Naive thymus-derived CD8-positive, alpha-beta T cell (primary cell): ENCODE data around the gene PAQR7. TPM values are rescaled to one million over a fixed set of nuclear protein-coding genes. Genes with fewer than 3 reads are reported as not detected.

Source experiments
- ATAC-seq, 2 donors: fragments of 150-1000 bp; cut with Tn5 transposase in 1 of 2; sonication (Bioruptor Pico), chemical (Tn5 transposase) in 1 of 2; 1 replicate in 1 of 2; 2 replicates in 1 of 2; pipeline ENCODE4 v1.10.0; 2021; ENCODE audit warnings: mild to moderate bottlenecking in 2 of 2, moderate library complexity in 2 of 2
- POLR2A ChIA-PET: fragments of 350-600 bp; sonication (Branson Sonifier 250); formaldehyde crosslinking; loops from one replicate; lab custom pipeline; 2021; ENCODE audit warnings: antibody characterized with exemption; lab: Charles Lee
- DNase-seq, 10 donors: peaks; one replicate each; pipeline versions ENCODE4 v3.0.0 to v3.0.0-alpha.2; 2020 to 2022
- H3K27ac Mint-ChIP-seq, 10 donors: one replicate each; pipeline ENCODE4 v1.8.0; 2020 to 2022; ENCODE audit warnings: mild to moderate bottlenecking in 10 of 10, mixed read lengths in 10 of 10, moderate library complexity in 4 of 10, inconsistent platforms in 1 of 10
- H3K27me3 Mint-ChIP-seq, 5 donors: one replicate each; pipeline ENCODE4 v1.8.0; 2021 to 2022; ENCODE audit warnings: mixed read lengths in 5 of 5
- H3K36me3 Mint-ChIP-seq, 3 donors: one replicate each; pipeline ENCODE4 v1.8.0; 2020 to 2022; ENCODE audit warnings: mixed read lengths in 3 of 3, mild to moderate bottlenecking in 2 of 3, inconsistent platforms in 1 of 3
- H3K4me1 Mint-ChIP-seq, 4 donors: one replicate each; pipeline ENCODE4 v1.8.0; 2021 to 2022; ENCODE audit warnings: mixed read lengths in 4 of 4
- H3K4me3 Mint-ChIP-seq, 10 donors: one replicate each; pipeline ENCODE4 v1.8.0; 2020 to 2022; ENCODE audit warnings: mild to moderate bottlenecking in 10 of 10, mixed read lengths in 10 of 10, moderate library complexity in 6 of 10, inconsistent platforms in 1 of 10
- H3K9me3 Mint-ChIP-seq, 9 donors: one replicate each; pipeline ENCODE4 v1.8.0; 2020 to 2022; ENCODE audit warnings: mixed read lengths in 9 of 9, mild to moderate bottlenecking in 3 of 9, inconsistent platforms in 1 of 9, moderate library complexity in 1 of 9
- polyA plus RNA-seq, 3 donors: library from polyadenylated mRNA; unstranded; fragments of 300-500 nt; fragmentation: Illumina TruSeq; gene quantifications; one replicate each; pipeline ENCODE4 v1.2.3, GENCODE V29; 2021
- total RNA-seq, 8 experiments: library from RNA in 2 of 8; stranded (reverse) in 2 of 8; gene quantifications; one replicate each; pipeline ENCODE4 v1.2.3 and lab custom pipeline; 2021 to 2026

Gene PAQR7
- total and polyA plus RNA-seq, 5 experiments from 2014 or later = 0.08 to 6.5 (median 0.32) TPM

DNA sequence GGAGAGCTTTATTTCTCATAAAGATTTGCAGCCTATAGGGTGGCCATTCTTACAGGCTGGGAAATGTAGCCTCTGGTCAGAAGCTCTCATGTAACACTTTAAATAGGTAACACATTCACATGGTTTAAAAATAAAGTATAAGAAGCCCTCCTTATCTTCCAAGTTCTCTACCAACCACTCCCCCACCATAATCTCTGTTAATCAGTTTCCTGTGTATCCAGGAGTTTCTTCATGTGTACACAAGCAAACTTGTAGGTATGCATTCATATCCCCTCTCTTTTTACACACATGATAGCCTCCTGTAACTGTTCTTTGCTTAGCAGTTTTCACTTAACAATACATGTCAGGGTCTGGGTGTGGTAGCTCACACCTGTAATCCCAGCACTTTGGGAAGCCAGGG, 35.7 kb upstream of the PAQR7 start:
- POLR2A ChIA-PET = no interaction called here
- no peak overlapping the region for H3K27ac Mint-ChIP-seq
- H3K4me1 Mint-ChIP-seq = peaks cover 3 to 13% (median 6%) of the 10 kb centered on the region in 4 donors
- no peaks in the 10 kb centered on the region for H3K27me3 Mint-ChIP-seq
- ATAC-seq (no peak), DNase-seq (no peak)
- no peaks in the 10 kb centered on the region for H3K9me3 Mint-ChIP-seq
- no peak overlapping the region for H3K4me3 Mint-ChIP-seq
- H3K36me3 Mint-ChIP-seq = no peaks in the 10 kb centered on the region

DNA sequence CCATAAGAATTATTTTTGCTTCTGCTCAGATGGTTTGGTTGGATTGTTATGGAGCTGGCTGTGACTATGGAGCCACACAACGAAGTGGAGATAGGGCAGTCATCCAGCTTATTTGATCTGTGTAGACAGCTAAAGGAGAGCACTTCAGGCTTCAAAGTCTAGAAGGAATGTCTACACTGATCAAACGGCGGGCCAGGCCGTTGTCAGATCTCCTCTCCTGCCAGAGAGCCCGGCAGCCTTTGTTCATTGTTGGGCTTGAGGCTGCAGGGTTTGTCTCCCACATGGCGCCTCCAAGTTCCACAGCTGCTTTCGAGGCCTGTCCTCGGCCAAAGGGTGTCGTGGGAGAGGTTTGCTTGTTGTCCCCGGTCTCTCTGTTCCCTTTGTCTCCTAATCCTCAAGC, 33.5 kb upstream of the PAQR7 start:
- no peaks in the 10 kb centered on the region for H3K9me3 Mint-ChIP-seq
- ATAC-seq (no peak), DNase-seq (no peak)
- H3K27ac Mint-ChIP-seq = peak overlapping the region in 1 of 10 donors; percentile 7
- no peaks in the 10 kb centered on the region for H3K36me3 Mint-ChIP-seq
- no peaks in the 10 kb centered on the region for H3K27me3 Mint-ChIP-seq
- POLR2A ChIA-PET = interaction anchor here (0.5 to 1.2 kb wide), 4 partner anchors 9 to 320 kb away, joined by 4 to 6 read pairs (median 5); no protein-coding TSS in a partner anchor
- peaks cover 8 to 26% (median 17%) of the 10 kb centered on the region in 4 donors for H3K4me1 Mint-ChIP-seq
- H3K4me3 Mint-ChIP-seq = no peak overlapping the region

DNA sequence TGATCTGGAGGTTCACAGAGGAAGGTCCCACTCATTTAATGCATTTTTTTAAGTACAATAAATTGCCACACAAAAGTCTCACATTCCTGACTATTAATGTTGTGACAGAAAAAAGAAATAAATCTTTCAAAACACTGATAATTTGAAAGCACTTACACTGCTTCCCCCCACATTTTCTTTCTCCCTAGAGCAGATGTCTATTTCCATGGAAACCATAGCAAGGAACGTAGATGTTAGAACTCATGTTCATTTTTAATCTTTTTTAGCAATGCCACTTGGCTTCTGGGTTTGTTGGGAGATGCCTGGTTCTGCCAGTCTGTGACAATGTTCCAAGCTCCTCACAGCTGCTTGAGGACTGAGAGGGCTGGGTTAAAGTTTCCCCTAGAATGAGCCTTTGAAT, 32.7 kb upstream of the PAQR7 start:
- POLR2A ChIA-PET = interaction anchor here (0.6 to 1.5 kb wide), 4 partner anchors 14 to 463 kb away, joined by 3 to 6 read pairs (median 4); partner anchors contain the start of genes PAFAH2 and PAQR7
- DNase-seq (no peak), ATAC-seq (no peak)
- Mint-ChIP-seq H3K4me1 (peaks cover 8 to 26% (median 17%) of the 10 kb centered on the region in 4 donors), H3K4me3 (peak overlapping the region in 3 of 10 donors; percentile 14 to 29 (median 26)), H3K27ac (peak overlapping the region in 2 of 10 donors; percentile 17 to 19), H3K36me3 (no peaks in the 10 kb centered on the region), H3K9me3 (no peaks in the 10 kb centered on the region), H3K27me3 (no peaks in the 10 kb centered on the region)

DNA sequence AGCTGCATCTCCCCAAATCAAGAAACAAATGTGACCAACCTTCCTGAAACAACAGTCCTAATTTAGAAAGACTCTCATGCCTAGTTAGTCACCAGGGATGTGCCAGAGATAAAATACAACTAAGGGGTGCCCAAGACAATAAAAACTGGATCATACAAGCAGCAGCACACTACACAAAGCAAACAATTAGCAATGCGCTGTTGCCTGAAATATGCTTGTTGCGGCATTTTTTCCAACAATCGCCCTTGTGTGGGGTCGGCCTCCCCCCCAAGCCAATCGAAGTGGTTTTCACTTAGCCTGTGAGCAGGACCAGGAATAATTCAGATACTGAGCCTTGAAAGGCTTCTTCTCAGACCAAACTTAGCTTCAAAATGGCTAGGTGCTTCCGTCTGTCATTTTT, 32.1 kb upstream of the PAQR7 start:
- Mint-ChIP-seq H3K27me3 (no peaks in the 10 kb centered on the region), H3K36me3 (peaks cover 0 to 2% (median 2%) of the 10 kb centered on the region in 3 donors), H3K4me1 (peaks cover 8 to 26% (median 18%) of the 10 kb centered on the region in 4 donors), H3K4me3 (peak overlapping the region; percentile 46 to 96 (median 86)), H3K9me3 (no peaks in the 10 kb centered on the region), H3K27ac (peak overlapping the region in 9 of 10 donors; percentile 4 to 94 (median 70))
- no peak for DNase-seq
- no peak for ATAC-seq
- POLR2A ChIA-PET = interaction anchor here (0.8 to 1.5 kb wide), 4 partner anchors 16 to 326 kb away, joined by 3 to 4 read pairs (median 3); partner anchors contain the start of genes CEP85, PAFAH2 and PAQR7

DNA sequence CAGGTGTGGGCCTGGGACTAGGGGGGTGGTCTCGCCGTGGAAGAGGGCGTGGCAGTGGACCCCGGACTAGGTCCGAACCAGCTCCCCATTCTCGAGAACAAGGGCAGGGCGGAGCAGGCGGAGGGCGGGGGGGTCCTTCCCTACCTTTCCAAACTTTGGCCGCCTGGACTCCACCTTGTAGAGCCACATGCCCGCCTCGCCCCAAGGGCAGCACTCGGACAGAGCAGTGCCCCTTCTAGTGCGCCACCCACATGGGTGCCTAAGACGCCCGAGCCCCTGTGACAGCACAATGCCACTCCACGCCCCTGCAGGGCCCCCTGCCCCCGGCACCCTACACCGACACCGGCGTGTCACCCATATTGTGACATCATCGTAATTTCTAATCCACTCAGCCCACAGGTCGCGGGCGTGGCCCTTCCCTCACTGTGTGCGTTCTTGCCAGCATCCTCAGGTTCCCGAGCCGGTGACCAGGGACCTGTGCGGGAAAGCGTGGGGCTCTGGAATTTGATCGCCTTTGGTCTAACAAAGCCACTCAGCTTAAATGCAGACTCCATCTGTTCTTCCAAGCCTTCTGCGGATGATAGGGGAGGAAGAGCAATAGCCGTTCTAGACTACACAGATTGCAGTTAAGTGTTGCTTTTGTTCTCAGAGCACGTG, 31.3 kb upstream of the PAQR7 start:
- DNase-seq (peak in 8 of 10 donors; percentile 14 to 71 (median 28)), ATAC-seq (peak; percentile 12 to 13)
- H3K4me1 Mint-ChIP-seq = peaks cover 8 to 26% (median 19%) of the 10 kb centered on the region in 4 donors
- POLR2A ChIA-PET = interaction anchor here (0.8 to 4.3 kb wide), 6 partner anchors 16 to 327 kb away, joined by 3 to 29 read pairs (median 4); partner anchors contain the start of genes CEP85 and PAFAH2
- H3K4me3 Mint-ChIP-seq = peak overlapping the region; percentile 84 to 96 (median 88)
- peaks cover 0 to 4% (median 4%) of the 10 kb centered on the region in 3 donors for H3K36me3 Mint-ChIP-seq
- no peaks in the 10 kb centered on the region for H3K9me3 Mint-ChIP-seq
- H3K27me3 Mint-ChIP-seq = no peaks in the 10 kb centered on the region
- H3K27ac Mint-ChIP-seq = peak overlapping the region; percentile 26 to 94 (median 75)

DNA sequence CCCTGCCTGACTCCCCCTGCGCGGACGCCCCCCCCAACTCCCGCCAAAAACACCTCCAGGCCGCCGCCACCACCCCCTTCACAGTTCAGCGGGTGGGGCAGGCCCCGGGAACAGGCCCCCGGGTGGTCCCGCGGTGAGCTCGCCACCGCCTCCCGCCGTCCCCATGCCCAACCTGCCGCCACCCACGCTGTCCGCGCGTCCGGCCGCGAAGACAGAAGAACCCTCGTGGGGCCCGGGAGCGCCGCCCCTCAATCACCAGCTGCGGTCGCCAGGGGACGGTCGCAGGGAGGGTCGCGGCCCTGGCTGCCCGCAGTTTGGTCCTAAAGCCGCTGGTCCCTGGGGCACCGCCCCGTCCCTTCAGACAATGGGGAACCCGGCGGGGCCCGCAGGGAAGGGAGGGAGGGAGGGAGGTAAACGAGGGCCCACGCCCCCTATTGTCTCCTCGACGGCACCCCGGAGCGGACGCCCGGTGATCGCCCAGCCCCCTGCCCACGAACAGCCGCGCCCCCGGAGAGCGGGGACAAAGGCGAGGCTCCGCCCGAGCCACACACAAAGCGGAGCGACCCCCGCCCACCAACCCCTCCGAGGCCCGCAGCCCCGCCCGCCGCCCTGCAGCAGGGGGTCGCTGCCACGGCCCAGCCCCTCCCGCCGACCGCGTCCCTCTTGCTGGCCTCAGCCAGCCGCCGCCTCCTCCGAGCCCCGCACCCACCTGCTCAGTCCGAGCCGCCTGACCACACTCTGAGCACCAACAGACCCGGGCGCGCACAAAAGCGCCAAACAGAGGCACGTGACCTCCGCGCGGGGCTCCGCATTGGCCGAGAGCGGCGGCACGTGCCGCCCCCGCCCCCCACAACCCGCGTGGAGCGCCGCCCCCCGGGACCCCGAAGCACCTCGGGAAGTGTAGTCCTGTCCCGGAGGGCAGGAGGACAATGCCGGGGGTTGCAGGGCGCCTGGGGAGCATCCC, 30.5 kb upstream of the PAQR7 start, which contains the start of gene STMN1:
STMN1 (minus strand) TSS at position 740 of the 964 bp plus-strand sequence. CDS start 1,743 bp downstream, outside the sequence.
- POLR2A ChIA-PET = interaction anchor here (1.0 to 4.6 kb wide), 9 partner anchors 10 to 93 kb away, joined by 3 to 29 read pairs (median 10); partner anchors contain the start of genes PAFAH2 and PAQR7
- peak; percentile 77 to 79 for ATAC-seq
- DNase-seq = peak; percentile 73 to 92 (median 82)
- peaks cover 8 to 26% (median 19%) of the 10 kb centered on the region in 4 donors for H3K4me1 Mint-ChIP-seq
- peaks cover 0 to 11% (median 5%) of the 10 kb centered on the region in 3 donors for H3K36me3 Mint-ChIP-seq
- no peaks in the 10 kb centered on the region for H3K9me3 Mint-ChIP-seq
- peak within 1 kb of the TSS; percentile 84 to 98 (median 92) for H3K4me3 Mint-ChIP-seq
- H3K27me3 Mint-ChIP-seq = no peaks in the 10 kb centered on the region
- H3K27ac Mint-ChIP-seq = peak within 1 kb of the TSS; percentile 84 to 97 (median 94)

DNA sequence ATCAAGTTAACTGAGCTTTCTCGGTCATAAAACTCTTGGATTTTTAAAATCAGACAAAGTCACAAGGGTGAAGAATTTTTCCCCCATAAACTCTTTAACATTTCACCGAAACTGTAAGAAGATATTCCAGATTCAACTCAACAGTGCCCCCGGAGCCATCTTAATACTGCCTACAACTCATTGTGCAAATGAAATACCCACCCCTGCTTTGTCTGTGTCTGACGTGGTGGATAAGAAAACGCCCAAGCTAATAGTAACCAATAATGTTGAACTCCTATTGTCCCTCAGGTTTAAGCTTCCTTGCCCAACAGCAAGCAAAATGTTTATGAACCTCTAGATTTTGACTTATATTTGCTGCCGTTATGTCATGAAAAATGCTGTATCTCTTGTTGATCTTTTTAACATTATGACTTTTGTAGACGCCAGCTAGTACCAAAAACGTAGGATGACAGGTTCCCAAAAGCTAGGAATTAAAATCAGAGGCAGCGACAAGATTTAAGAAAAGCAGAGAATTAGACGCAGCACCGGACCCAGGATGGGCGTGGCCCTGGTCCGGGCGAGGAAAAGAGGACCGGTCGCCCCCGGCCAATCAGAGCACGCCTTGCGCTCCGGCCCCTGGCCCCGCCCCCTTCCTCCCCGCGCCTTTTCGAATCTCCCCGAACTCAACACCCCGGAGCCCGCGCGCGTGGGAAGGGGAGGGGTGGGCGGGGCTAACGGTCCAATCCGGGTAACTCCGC, 29.6 kb upstream of the PAQR7 start:
- H3K36me3 Mint-ChIP-seq = peaks cover 0 to 19% (median 9%) of the 10 kb centered on the region in 3 donors
- no peaks in the 10 kb centered on the region for H3K27me3 Mint-ChIP-seq
- H3K4me3 Mint-ChIP-seq = peak overlapping the region; percentile 84 to 98 (median 92)
- peaks cover 8 to 26% (median 19%) of the 10 kb centered on the region in 4 donors for H3K4me1 Mint-ChIP-seq
- ATAC-seq (peak; percentile 66 to 71), DNase-seq (peak; percentile 76 to 96 (median 88))
- H3K27ac Mint-ChIP-seq = peak overlapping the region; percentile 84 to 97 (median 94)
- POLR2A ChIA-PET = interaction anchor here (0.8 to 4.6 kb wide), 10 partner anchors 9 to 94 kb away, joined by 3 to 29 read pairs (median 9); partner anchors contain the start of genes MTFR1L, PAFAH2 and PAQR7
- no peaks in the 10 kb centered on the region for H3K9me3 Mint-ChIP-seq

DNA sequence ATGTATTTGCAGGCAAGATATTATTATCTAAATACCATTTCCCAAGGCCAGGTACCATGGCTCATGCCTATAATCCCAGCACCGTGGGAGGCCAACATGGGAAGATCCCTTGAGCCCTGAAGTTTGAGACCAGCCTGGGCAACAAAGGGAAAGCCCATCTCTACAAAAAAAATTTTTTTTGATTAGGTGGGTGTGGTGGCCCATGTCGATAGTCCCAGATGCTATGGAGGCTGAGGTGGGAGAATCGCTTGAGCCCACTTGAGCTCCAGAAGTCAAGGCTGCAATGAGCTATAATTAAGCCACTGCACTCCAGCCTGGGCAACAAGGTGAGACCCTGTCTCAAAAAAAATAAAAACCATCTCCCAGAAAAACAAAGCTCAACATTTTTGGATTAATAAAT, 28.5 kb upstream of the PAQR7 start:
- Mint-ChIP-seq H3K4me1 (peaks cover 8 to 26% (median 19%) of the 10 kb centered on the region in 4 donors), H3K27ac (peak overlapping the region in 5 of 10 donors; percentile 44 to 97 (median 88)), H3K9me3 (no peaks in the 10 kb centered on the region), H3K27me3 (no peaks in the 10 kb centered on the region), H3K36me3 (peaks cover 0 to 28% (median 9%) of the 10 kb centered on the region in 3 donors), H3K4me3 (peak overlapping the region in 9 of 10 donors; percentile 84 to 98 (median 92))
- DNase-seq (no peak), ATAC-seq (no peak)
- POLR2A ChIA-PET = interaction anchor here (1.3 to 4.6 kb wide), 5 partner anchors 8 to 93 kb away, joined by 3 to 29 read pairs (median 25); partner anchors contain the start of genes MTFR1L, PAFAH2 and PAQR7

DNA sequence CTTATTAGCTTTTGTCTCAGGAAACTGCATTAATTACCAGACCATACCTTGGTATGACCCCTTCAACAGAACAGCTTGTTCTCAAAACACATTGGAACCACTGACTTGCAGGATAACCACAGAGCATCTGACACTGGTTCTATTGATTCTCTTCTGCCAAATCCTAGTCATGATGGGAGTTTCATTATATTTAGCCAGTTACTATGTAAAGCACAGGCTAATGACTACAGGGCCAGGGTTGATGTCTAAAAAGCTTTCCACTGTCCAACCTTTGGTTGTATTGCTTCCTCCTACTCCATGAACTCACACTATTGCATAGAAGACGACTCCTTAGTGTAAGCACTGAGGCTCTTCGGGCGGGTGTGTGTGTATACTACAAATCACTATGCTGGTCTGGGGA, 27.0 kb upstream of the PAQR7 start:
- POLR2A ChIA-PET = interaction anchor here (1.0 to 4.6 kb wide), 5 partner anchors 11 to 95 kb away, joined by 3 to 29 read pairs (median 6); partner anchors contain the start of gene PAFAH2
- Mint-ChIP-seq H3K36me3 (peaks cover 0 to 28% (median 9%) of the 10 kb centered on the region in 3 donors), H3K4me1 (peaks cover 8 to 22% (median 19%) of the 10 kb centered on the region in 4 donors), H3K27ac (peak overlapping the region in 1 of 10 donors; percentile 24), H3K4me3 (no peak overlapping the region), H3K27me3 (no peaks in the 10 kb centered on the region), H3K9me3 (no peaks in the 10 kb centered on the region)
- ATAC-seq (no peak), DNase-seq (no peak)

DNA sequence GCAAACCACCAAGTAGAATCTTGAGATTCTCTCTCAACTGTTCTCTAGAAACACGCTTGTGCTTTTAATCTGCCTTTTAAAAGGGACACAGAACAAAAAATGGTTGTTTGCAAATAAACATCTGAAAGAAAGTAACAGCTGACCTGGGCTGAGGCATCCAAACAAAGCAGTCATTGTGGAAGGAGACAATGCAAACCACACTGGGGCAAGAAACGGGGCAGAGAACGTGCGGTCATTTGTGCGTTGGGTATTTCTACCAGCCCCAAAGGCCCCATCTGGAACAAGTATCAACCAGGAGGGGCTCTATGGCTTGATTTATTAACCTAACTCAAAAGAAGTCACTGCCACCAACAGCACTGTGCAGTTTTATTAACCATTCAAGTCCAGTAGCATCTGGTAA, 24.7 kb upstream of the PAQR7 start:
- no peaks in the 10 kb centered on the region for H3K27me3 Mint-ChIP-seq
- H3K9me3 Mint-ChIP-seq = no peaks in the 10 kb centered on the region
- H3K4me3 Mint-ChIP-seq = no peak overlapping the region
- H3K27ac Mint-ChIP-seq = no peak overlapping the region
- ATAC-seq = no peak
- peaks cover 0 to 28% (median 9%) of the 10 kb centered on the region in 3 donors for H3K36me3 Mint-ChIP-seq
- DNase-seq = no peak
- peaks cover 8 to 20% (median 18%) of the 10 kb centered on the region in 4 donors for H3K4me1 Mint-ChIP-seq
- POLR2A ChIA-PET = interaction anchor here (0.7 kb wide), 2 partner anchors 136 to 508 kb away, joined by 3 to 4 read pairs; no protein-coding TSS in a partner anchor

DNA sequence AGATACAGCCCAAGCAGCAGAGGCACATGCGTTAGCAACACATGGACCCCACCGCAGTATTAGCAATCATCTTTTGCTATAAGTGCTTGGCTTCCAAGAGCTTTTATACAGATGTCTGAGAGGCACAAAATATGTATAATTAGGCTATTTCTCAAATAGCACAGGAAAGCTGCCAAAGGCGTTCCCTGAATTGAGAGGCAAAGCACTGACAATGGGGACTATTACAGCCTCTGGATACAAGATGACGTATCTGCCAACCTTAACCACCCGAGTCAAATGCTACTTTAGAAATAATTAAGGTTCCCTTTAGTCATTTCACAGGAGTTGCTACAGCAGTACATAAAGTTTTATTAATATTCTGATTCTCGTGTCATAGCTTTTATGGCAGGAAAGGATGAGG, 24.3 kb upstream of the PAQR7 start:
- peaks cover 7 to 20% (median 17%) of the 10 kb centered on the region in 4 donors for H3K4me1 Mint-ChIP-seq
- no peak overlapping the region for H3K4me3 Mint-ChIP-seq
- no peak for ATAC-seq
- no peak overlapping the region for H3K27ac Mint-ChIP-seq
- H3K9me3 Mint-ChIP-seq = no peaks in the 10 kb centered on the region
- H3K36me3 Mint-ChIP-seq = peaks cover 0 to 28% (median 9%) of the 10 kb centered on the region in 3 donors
- POLR2A ChIA-PET = interaction anchor here (1.3 to 6.0 kb wide), 2 partner anchors 91 to 99 kb away, joined by 3 to 97 read pairs; partner anchors contain the start of gene PAFAH2
- no peak for DNase-seq
- no peaks in the 10 kb centered on the region for H3K27me3 Mint-ChIP-seq
